Muscle of arm (tissue), 12 donors: ENCODE results near the gene PSMD11. TPM values are rescaled to one million over a fixed set of nuclear protein-coding genes. Genes with fewer than 3 reads are reported as not detected.
"Not testable (repeated sequence)": the region's sequence is repeated elsewhere in the genome, so short reads cannot be mapped to it uniquely, and the experiment has no call there.

Experiments used
- DNase-seq: peaks from one replicate; pipeline ENCODE4 v3.0.0-alpha.2; 2013
- polyA plus RNA-seq, 12 donors: library from polyadenylated mRNA; unstranded; fragments of 120-200 nt; gene quantifications; one replicate each; pipeline ENCODE4 v1.2.1, GENCODE V29; 2013; ENCODE audit not compliant: insufficient read length in 12 of 12

PSMD11 gene
- polyA plus RNA-seq, 12 donors, result 51.8 to 87.4 (median 72.7) TPM; not detected in 1

DNA sequence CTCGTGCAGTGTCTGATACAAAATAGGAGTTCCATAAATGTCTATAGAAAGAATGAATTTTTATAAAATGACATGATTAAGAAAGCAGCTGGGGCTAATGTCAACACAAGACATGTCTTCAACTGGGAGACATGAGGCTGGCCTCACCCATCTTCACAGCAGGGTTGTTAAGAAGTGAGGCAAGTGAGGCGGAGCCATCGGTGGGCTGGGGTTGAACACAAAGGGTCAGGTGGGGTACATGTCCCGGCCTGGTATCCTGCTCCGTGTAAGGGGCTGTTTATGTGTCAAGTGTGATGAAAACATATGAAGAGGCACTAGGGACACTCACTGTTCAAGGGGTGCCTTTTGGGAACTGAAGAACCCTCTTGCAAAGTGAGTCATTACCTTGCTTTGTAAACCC, 64.6 kb downstream of the PSMD11 start:
- no peak for DNase-seq

DNA sequence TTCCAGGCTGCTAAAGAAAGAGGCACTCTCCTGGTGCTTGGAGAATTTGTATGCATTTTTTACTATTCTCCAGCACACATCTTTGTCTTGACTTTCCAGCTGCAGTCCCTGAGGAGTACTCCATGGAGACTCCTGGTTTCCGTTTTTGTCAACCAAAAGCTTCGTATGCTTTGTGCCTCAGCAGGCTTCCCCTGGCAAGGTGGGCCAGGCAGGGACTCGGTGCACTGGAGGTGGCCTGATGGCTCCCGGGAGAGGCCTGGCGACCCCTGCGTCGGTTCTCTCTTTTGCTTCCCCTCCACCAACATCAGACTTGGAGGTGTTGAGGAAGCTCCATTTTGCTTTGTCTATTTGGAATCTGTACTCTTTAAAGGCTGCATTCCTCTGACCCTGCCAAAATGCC, 66.2 kb downstream of the PSMD11 start:
- no peak for DNase-seq

DNA sequence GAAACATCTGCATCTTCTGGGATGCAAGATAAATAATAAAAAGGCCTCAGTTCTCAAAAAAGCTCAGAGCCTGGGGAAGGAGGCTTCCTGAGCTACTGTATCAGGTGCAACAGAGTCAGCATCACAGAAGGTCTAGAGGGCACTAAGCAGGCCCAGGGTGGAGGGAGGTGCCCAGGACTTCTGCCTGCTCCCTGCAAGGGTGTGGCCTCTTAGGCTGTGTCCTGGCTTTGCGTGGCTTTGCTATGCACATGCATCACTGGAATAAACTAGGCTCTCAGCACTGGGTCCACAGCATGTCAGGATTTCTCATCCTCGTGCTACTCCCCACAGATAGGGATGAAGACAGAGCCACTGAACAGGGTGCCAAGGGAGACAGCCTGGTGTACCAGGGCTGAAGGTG, 68.0 kb downstream of the PSMD11 start:
- no peak for DNase-seq

DNA sequence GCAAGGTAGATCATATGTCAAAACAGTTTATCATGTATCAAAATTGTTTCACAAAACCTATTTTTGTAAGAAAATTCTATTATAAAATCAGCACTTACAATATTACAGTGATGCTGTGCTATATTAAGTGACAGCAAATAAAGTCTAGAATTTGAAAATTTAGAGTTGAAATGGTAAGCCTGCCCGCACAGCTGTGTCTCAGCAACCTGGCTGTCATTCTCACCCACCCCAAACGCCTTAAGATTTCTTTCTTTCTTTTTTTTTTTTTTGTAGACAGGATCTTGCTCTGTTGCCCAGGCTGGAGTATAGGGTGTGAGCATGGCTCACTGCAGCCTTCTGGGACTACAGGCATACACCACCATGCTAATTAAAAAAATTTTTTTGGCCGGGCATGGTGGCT, 69.3 kb downstream of the PSMD11 start:
- no peak for DNase-seq

DNA sequence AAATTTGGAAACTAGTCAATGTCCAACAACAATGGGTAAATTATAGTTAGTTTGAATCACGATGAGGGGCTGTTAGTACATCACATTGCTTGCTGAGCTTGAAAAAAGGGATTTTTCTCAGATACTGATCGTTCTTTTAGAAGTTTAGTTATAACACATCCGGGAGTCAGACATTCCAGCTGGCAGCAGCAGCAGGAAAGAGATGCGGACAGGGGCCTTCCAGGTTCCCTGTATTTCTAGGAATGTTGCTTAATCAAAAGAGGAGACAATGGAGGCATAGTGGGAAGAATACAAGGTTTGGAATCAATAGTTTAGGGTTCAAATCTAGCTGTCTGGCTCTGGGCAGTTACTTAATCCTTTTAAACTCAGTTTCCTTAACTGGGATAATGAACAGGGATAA, 70.3 kb downstream of the PSMD11 start:
- DNase-seq, result no peak

DNA sequence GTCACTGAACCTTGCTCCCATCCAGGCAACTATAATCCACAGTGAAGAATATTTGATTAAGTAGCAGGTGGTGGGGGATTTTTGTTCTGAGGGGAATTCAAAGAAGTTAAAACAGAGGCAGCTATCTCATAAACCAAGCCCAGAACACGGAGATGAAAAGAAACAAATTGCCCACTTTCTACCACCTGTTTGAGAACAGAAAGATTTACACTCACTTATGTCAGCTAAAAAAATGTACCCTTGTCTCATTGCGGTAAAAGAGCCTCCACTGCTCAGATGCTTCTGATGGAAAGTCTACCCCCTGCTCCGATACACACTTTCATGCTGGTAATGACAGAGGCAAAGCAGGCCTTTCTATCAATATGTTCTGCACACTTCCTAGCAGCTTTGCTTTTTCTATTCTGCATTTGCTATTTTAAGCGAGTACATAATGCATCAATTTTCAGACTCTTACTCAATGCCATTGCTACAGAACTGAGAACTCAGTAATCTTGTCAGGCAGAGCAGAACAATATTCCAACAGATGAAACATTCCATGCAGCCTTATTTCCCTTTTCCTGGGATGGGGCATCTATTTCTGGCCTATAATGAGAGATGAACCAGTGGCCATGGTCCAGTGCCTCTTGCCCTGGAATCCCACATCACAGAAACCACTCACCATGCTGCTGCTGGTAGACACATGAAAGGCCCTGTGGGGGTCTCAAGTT, 71.5 kb downstream of the PSMD11 start:
- DNase-seq, result no peak

DNA sequence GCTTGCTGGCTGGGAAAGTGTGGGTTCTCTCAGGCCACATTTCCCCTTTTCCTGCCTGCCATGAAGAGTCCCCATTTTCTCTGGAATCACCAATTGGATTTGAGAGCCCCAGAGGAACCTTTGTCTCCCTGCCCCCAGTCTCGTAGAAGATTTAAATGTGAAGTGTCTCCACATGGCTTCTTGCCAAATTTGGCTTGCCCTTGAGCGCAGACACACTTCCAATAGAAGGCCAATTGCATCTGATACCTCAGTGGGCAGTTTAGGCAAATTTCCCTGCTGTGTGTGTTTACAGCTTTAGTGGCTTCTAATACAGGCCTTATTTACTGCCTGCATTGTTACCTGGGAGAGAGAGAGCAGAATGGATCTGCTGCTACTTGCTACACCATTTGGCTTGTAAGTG, 72.1 kb downstream of the PSMD11 start:
- DNase-seq, result no peak

DNA sequence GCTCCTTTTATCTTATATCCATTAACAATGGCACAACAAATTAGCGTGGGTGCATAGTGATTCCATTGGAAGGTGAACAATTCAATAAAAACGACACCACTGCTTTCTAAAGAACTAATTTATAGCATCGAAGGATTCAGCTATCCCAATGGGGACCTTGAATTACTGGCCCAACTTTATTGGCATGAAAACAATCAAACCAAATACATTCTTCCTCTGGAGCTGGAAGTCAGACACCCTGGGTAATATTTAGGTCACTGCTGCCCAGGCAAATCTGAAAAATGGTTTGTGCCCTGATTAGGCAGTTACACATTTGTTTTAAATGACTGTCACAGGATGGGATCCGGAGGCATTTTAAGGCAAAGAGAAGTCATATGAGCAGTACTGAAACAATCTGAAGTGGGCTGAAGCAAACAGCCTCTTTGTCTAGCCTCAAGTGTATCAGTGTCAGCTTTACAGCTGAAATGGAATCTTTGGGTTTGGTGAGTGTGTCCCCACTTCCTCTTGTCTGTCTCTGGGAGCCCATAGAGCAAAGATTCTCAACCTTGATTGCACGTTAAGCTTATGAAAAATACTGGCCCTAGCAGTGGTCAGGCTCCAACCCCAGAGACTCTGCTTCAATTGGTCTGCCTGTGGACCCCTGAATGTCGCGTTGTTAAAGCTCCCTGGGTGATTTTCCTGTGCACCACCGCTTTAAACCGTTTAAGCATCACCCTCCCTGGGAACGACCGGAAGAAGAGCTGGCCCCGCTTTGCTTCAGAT, 72.8 kb downstream of the PSMD11 start:
- DNase-seq, result no peak

DNA sequence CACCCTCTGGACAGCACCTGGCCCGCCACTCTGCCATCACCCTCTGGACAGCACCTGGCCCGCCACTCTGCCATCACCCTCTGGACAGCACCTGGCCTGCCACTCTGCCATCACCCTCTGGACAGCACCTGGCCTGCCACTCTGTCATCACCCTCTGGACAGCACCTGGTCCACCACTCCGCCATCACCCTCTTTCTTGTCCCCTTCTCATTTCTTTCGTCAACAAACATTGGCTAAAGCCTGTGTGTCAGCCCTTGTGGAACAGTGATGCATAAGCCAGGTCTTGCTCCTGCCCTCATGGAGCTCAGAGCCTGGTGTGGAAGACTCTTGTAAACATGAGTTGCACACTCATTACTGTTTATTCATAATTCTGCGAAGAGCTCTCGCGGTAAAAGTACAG, 73.7 kb downstream of the PSMD11 start:
- no peak for DNase-seq

DNA sequence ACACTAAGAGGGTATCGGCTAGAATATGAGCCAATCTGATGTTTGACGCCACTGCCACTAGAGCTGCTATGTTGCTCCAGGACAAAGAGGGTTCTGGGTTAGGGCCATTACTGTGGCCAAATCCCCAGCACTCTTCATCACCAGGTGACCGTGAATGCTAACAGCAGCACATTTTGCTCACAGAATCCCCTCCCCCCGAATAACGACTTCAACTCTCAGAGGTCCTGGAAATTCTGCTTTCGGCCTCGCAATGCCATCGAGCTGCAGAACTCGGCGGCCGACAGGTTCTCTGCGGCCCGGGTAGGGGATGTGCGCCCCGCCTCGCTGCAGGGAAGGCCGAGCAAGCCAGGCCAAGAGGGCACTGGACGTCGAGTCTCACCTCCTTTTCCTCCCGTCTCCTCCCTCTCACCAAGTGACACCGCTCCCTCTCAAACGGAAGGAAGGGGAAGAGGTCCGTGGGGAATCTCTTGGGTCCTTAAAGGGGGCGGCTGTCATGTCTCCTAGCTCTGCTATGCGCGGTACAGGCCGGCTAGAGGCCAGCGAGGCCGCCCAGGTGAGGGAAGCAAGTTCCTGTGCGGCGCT, 74.4 kb downstream of the PSMD11 start:
- DNase-seq, result no peak

DNA sequence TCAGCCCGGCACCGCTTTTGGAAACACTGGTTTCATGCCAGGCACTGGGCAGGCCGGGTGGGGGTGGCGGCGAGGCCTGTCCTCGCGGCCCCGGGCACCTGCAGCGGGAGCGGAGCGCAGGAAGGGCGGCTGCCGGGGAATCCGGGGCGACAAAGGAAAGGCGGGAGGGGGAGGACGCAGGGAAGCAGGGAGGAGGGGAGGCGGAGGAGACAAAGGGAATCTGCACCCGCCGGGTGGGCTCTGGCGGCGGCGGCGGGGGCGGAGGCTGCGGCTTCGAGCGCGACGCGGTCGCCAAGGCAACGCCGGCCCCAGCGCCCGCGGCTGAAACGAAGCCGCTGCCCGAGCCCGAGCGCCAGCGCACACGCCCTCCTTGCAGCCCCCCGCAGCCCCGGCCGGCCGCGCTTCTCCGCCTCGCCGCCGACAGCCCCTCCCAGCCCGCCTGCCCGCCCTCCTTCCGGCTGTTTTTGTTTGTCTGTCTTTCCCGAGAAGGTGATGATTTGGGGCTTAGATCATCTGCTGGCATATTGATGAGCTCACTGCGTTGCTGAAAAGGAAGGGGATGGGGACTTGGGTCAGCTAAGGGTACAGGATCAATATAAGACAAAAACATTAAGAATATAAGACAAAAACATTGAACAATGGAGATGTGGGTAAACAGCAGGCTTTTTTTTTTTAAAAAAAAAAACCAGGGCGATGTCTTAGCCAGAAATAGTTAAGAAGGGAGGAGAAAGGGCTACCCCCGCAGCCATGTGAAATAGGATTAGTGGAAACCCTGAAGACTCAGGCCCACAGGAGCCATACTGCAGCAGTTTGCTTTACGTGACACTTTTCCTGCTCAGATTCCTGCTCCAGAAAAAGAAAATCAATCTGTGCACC, 75.2 kb downstream of the PSMD11 start:
- DNase-seq, result no peak

DNA sequence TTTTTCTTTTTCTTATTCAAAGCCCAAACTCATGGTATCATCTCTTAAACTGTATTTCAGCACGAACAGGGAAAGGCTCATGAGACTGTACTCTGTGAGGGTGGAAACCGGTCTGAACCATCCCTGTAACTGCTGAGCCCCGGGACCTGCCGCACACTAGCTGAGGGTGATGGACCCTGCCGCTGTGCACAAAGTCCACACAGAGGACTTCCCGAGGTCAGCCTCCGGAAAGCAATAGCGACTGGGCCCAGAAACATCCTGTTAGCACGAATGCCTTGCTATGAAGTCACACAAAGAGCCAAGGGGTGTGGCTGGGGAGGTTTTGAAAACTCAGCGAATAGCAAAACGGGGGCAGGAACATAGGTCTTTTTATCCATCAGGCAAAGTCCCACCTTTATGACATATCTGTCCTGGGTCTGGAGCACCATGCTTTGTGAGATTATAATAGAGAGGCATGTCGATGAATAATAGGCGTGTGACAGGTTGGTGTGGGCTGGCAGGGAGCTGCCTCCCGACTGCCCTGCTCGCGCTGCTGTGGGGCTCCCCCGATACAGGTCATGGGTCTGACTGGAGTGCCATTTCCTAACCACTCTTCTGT, 75.9 kb downstream of the PSMD11 start:
- no peak for DNase-seq

DNA sequence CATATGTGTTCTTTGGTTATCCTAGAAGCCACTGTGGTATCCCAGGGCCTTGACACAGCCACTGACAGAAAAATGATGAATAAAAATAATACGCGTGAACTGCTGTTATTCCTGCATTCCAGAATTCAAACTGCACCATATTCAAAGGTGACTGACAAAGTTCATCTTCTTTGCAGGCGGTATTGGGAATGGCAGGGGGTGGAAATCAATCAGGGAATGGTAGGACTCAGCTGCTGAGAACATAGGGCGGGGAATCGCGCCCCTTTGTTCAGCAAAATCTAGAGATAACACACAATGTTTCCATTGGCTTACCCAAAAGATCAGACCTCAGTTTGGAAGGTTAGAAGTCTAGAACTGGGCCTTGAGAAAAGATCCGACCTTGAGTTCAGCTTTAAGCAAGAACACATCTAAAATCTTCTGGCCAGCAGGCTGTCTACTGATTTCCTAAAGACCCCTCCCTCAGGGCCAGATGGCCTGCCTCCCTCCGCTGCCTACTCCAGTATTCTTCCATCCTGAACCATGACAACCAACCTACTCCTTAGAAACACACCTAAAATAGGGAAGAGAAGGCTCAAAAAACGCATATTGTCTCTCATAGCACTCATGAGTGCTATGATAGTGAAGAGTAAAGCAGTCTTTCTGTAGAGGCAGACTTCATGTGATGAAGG, 76.6 kb downstream of the PSMD11 start:
- DNase-seq, result no peak

DNA sequence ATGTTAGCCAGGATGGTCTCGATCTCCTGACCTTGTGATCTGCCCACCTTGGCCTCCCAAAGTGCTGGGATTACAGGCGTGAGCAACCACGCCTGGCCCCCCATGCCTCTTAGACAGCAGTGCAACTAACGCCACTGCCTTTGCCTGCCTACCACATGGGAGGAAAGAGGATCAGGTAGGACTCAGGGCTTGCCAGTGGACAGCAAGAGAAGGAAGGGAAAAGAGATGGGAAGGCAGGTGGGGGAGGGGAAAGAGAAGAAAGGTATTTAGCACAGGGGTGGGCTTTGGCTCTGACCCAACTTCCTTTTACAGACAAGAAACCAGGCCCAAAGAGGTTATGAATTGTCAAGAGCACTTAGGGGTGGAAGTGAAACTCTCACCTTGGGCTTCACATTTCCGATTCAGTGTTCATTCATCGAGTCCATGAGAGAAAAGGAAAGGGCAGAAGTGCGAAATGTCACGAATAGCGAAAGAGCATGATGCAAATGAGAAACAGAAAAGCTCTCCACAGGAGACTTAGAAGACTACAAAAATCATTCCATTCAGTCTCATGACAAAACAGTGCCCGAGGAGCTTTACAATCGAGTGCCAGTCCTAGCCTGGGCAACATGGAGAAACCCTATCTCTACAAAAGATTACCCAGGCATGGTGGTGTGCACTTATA, 78.8 kb downstream of the PSMD11 start:
- no peak for DNase-seq

DNA sequence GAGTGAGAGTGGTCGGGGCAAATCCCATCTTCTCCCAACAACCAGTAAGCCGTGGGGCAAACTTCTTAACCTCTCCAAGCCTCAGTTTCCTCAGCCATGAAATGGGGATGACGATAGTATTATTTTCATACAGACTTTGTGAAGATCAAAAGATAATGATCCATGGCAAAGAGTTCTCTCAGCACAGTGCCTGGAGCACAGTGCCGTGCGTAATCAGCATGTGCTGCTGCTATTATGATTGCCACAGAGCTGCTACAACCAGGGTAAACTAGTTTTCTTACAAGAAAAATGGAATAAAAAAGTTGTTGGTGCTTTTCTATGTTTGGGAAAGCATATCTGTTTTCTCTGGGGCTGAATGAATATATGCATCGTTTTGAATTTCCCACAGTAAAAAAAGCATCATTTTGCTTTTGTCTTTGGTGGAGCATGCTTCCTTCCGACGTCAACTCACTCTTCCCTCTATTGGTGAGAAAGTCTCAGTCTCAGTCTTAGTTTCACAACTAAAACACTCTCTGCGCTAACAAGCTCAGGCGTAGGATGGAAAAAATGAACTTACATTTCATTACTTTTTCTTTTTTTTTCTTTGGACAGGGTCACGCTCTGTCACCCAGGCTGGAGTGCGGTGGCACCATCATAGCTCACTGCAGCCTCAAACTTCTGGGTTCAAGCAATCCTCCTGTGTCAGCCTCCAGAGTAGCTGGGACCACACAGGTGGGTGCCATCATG, 79.7 kb downstream of the PSMD11 start:
- DNase-seq, result no peak

DNA sequence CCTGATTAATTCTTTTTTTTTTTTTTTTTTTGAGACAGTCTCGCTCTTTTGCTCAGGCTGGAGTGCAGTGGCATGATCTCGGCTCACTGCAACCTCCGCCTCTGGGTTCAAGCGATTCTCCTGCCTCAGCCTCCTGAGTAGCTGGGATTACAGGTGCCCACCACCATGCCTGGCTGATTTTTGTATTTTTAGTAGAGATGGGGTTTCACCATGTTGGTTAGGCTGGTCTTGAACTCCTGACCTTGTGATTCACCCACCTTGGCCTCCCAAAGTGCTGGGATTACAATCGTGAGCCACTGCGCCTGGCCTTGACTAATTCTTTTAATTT, 80.2 kb downstream of the PSMD11 start:
- not testable (repeated sequence) for DNase-seq

DNA sequence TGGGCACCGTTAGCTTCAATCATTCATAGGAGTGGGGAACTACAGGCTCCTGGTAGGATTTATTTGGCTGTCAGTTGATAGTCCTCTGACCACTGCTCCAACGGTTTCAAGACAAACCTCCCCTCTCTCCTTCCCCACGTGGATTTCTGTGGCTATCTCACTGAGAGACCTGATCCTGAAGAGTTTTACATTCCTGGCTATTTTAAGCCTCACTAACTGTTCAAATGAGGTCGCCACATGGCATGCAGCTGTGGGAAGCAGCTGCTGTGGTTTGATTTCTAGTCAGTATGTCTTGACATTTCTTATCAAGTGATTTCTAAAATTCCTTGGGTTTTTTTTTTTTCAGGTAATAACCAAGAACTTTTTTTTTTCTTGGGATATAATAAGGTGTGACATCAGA, 80.8 kb downstream of the PSMD11 start:
- no peak for DNase-seq

DNA sequence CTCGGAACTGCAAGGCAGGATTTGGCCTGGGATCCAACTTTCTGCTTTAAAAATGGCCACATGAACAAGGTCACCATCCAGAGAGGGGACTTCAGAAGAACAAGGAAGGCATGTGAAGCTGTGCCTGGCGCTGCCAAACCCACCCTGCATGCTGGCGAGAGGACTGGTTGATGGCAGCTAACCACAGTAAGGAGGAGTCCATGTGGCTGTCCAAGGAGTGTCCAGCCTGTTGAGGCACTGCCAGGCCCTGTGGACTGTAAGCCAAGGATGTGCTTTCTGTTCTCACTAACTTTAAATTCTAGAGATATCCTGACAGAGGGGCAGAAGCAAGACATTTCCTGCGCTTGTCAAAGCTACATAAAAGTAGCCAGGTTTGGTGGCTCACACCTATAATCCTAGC, 82.8 kb downstream of the PSMD11 start:
- DNase-seq, result no peak

DNA sequence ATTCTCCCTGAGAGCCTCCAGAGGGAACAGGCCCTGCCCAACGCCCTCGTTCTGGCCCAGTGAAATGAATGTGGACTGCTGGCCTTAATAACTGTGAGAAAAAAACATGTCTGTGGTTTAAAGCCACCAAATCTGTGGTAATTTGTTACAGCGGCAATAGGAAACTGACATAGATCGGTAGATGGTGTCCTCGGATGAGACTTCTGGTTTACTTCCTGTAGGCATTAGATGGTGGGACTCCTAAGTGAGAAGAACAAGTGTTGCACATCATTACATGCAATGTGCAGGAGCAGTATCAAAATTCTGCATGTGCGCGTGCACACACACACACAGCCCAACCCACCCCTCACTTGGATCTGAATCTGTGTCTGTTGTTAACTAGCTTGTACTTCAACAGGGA, 84.5 kb downstream of the PSMD11 start:
- DNase-seq, result no peak

DNA sequence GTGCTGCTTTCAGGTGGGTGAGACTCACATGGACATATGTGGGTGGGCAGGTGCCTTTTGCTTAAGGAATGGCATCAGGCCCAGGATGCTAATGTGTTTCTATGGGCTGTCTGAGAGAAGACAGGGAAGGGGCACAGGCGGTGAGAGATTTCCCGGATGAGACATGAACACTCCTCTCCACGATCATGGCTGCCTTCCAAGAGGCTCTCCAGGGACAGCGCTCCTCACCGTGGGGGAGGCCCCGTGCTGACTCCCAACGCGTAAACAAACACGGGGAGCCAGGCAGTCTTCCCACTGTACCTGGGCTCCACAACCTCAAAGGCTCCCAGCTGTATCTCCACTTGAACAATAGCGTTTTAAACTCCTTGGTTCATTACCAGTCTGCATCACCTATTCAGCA, 85.3 kb downstream of the PSMD11 start:
- no peak for DNase-seq
